ENCODE measurements around the gene MCUB. TPM values are rescaled to one million over a fixed set of nuclear protein-coding genes. Genes with fewer than 3 reads are reported as not detected.

MCUB gene
- total RNA-seq, 1 donor from 2014 or later, result 37.1 TPM

- peaks cover 34% of the 10 kb centered on the region for H3K36me3 Mint-ChIP-seq (ENCODE audit: low read depth)
- no peaks in the 10 kb centered on the region for H3K27me3 Mint-ChIP-seq (ENCODE audit: low read depth)
- intact Hi-C loops (cut with micrococcal nuclease), result no loop called here
- no peak overlapping the region for H3K4me3 Mint-ChIP-seq (ENCODE audit: low read depth)
- H3K9me3 Mint-ChIP-seq, result peaks cover 20% of the 10 kb centered on the region
- DNase-seq (ENCODE audit: low spot score), result no peak
- no peak overlapping the region for H3K27ac Mint-ChIP-seq
- H3K4me1 Mint-ChIP-seq (ENCODE audit: low read depth), result peaks cover 2% of the 10 kb centered on the region
Observed at GRCh38 chr4:109614015-109614414, 54.0 kb downstream of the MCUB start.

DNA sequence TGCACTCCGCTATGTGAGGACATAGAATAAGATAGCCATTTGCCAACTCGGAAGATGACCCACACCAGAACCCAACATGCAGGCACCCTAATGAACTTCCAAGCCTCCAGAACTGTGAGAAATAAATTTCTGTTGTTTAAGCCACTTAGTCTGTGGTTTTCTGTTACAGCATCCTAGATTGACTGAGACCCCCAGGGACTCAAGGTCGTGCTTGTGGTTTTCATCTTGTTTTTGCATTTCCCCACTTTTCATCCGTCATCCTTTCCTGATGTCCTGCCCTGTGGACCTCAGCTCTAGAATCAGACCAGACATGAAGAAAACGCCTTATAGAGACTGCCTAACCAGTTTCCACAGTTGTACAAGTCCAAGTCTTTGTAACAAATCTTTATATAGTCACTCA, 54.4 kb downstream of the MCUB start:
- intact Hi-C loops (cut with micrococcal nuclease), result no loop called here
- Mint-ChIP-seq H3K36me3 (ENCODE audit: low read depth) (peaks cover 29% of the 10 kb centered on the region), H3K27ac (no peak overlapping the region), H3K4me1 (ENCODE audit: low read depth) (peaks cover 2% of the 10 kb centered on the region), H3K9me3 (peaks cover 17% of the 10 kb centered on the region), H3K4me3 (ENCODE audit: low read depth) (no peak overlapping the region), H3K27me3 (ENCODE audit: low read depth) (no peaks in the 10 kb centered on the region)
- no peak for DNase-seq (ENCODE audit: low spot score)

DNA sequence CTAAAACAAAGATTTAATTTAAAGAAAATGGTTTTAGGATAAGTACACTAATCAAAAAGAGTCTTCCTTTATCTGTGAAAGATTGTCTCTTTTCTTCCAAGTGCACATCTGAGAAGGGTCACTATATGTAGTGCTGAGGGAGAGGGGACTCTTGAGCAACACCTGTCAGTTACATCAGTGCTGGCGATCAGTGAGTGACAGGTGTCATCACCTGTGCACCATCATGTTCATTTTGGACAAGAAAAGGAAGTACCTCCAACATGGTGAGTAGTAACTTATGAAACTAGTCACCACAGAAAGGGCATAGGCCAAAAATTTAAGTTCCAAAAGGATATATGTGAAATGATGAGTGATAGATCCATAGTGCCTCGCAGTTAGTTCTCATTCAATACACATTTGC, 55.7 kb downstream of the MCUB start:
- peaks cover 8% of the 10 kb centered on the region for H3K9me3 Mint-ChIP-seq
- H3K36me3 Mint-ChIP-seq (ENCODE audit: low read depth), result peaks cover 16% of the 10 kb centered on the region
- H3K4me1 Mint-ChIP-seq (ENCODE audit: low read depth), result peaks cover 2% of the 10 kb centered on the region
- no peaks in the 10 kb centered on the region for H3K27me3 Mint-ChIP-seq (ENCODE audit: low read depth)
- intact Hi-C loops (cut with micrococcal nuclease), result no loop called here
- H3K27ac Mint-ChIP-seq, result no peak overlapping the region
- no peak overlapping the region for H3K4me3 Mint-ChIP-seq (ENCODE audit: low read depth)
- no peak for DNase-seq (ENCODE audit: low spot score)

DNA sequence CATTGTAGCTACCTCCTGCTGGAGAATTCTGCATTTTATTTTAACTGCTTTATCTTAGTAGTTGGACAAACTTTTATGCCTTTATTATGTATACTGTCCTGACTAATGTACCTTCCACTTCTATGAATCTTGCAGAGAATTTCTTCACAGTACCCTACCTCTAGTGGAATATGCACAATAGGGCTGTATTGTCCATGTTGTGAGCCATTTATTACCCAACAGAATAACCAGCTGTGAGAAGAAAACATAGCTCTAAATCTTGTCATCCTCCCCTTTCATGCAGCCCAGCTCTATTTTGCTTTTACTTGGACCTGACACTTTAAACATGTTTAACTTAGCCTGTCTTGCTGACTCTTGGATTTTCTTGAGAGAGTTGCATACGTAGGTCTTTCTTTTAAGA, 56.2 kb downstream of the MCUB start:
- peaks cover 2% of the 10 kb centered on the region for H3K4me1 Mint-ChIP-seq (ENCODE audit: low read depth)
- no peak overlapping the region for H3K4me3 Mint-ChIP-seq (ENCODE audit: low read depth)
- no peaks in the 10 kb centered on the region for H3K27me3 Mint-ChIP-seq (ENCODE audit: low read depth)
- H3K27ac Mint-ChIP-seq, result no peak overlapping the region
- intact Hi-C loops (cut with micrococcal nuclease), result no loop called here
- no peak for DNase-seq (ENCODE audit: low spot score)
- peaks cover 5% of the 10 kb centered on the region for H3K9me3 Mint-ChIP-seq
- peaks cover 12% of the 10 kb centered on the region for H3K36me3 Mint-ChIP-seq (ENCODE audit: low read depth)

GRCh38 chr4:109622626-109623025, 62.6 kb downstream of the MCUB start:
- Mint-ChIP-seq H3K36me3 (ENCODE audit: low read depth) (peaks cover 7% of the 10 kb centered on the region), H3K9me3 (no peaks in the 10 kb centered on the region), H3K4me1 (ENCODE audit: low read depth) (no peaks in the 10 kb centered on the region), H3K27ac (no peak overlapping the region), H3K4me3 (ENCODE audit: low read depth) (no peak overlapping the region), H3K27me3 (ENCODE audit: low read depth) (no peaks in the 10 kb centered on the region)
- intact Hi-C loops (cut with micrococcal nuclease), result no loop called here
- no peak for DNase-seq (ENCODE audit: low spot score)

DNA sequence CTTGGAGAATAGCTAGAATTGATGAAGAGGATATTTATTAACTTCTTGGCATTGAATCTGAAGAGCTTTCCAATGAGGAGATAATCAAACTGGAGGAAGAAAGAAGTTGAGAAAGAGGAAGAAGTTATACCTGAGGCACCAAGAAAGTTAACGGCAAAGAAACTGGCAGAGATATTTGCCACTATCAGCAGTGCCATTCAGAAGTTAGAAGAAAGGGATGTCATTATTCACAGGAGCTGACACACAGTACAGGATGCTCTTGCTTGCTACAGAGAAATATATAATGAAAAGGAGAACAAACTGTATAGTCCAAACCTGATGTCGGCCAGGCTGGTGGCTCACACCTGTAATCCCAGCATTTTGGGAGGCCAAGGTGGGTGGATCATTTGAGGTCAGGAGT, 64.5 kb downstream of the MCUB start:
- Mint-ChIP-seq H3K27ac (no peak overlapping the region), H3K27me3 (ENCODE audit: low read depth) (no peaks in the 10 kb centered on the region), H3K4me3 (ENCODE audit: low read depth) (no peak overlapping the region), H3K36me3 (ENCODE audit: low read depth) (peaks cover 7% of the 10 kb centered on the region), H3K9me3 (no peaks in the 10 kb centered on the region), H3K4me1 (ENCODE audit: low read depth) (peaks cover 2% of the 10 kb centered on the region)
- intact Hi-C loops (cut with micrococcal nuclease), result no loop called here
- DNase-seq (ENCODE audit: low spot score), result no peak

- Mint-ChIP-seq H3K27me3 (ENCODE audit: low read depth) (no peaks in the 10 kb centered on the region), H3K4me3 (ENCODE audit: low read depth) (no peak overlapping the region)
Observed at GRCh38 chr4:109627361-109627760, 67.3 kb downstream of the MCUB start.

GRCh38 chr4:109629775-109630174, 69.7 kb downstream of the MCUB start:
- peaks cover 8% of the 10 kb centered on the region for H3K4me1 Mint-ChIP-seq (ENCODE audit: low read depth)
- intact Hi-C loops (cut with micrococcal nuclease), result no loop called here
- H3K27ac Mint-ChIP-seq, result no peak overlapping the region
- H3K36me3 Mint-ChIP-seq (ENCODE audit: low read depth), result peaks cover 13% of the 10 kb centered on the region
- H3K9me3 Mint-ChIP-seq, result no peaks in the 10 kb centered on the region
- no peaks in the 10 kb centered on the region for H3K27me3 Mint-ChIP-seq (ENCODE audit: low read depth)
- H3K4me3 Mint-ChIP-seq (ENCODE audit: low read depth), result no peak overlapping the region
- DNase-seq (ENCODE audit: low spot score), result no peak

More at GRCh38 chr4:109627361-109627760, 67.3 kb downstream of the MCUB start:
- H3K4me1 Mint-ChIP-seq (ENCODE audit: low read depth), result peaks cover 8% of the 10 kb centered on the region
- no peaks in the 10 kb centered on the region for H3K9me3 Mint-ChIP-seq
- intact Hi-C loops (cut with micrococcal nuclease), result no loop called here
- no peak overlapping the region for H3K27ac Mint-ChIP-seq
- H3K36me3 Mint-ChIP-seq (ENCODE audit: low read depth), result peaks cover 13% of the 10 kb centered on the region
- no peak for DNase-seq (ENCODE audit: low spot score)

DNA sequence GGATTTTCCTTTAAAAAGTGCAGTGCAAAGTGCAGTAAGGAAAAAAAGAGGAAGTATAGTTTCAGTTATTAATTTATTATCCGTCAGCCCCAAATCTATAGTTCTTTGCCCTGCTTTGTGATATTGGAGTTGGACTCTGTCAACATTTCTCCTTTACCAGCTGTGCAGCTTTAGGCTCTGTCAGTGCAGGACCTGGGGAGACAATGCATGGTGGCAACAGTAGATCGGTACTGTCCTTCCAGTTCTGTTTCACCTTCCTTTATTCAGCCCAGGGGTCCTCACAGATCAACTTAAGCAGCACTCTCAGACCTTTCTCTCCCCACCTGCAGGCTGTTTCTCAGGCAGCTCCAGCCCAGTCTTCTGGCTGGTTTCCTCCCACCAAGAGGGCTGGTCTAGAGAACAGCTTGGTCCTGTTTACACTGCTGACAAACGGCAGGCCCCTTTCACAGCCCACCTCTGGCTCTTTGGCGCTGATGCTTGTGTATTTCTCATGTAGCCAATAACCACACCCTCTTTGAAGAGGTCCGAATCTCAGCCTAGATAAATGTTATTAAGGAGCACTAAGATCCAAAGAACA, 71.6 kb downstream of the MCUB start:
- H3K4me1 Mint-ChIP-seq (ENCODE audit: low read depth), result peaks cover 8% of the 10 kb centered on the region
- peaks cover 22% of the 10 kb centered on the region for H3K36me3 Mint-ChIP-seq (ENCODE audit: low read depth)
- no peak overlapping the region for H3K27ac Mint-ChIP-seq
- H3K4me3 Mint-ChIP-seq (ENCODE audit: low read depth), result no peak overlapping the region
- intact Hi-C loops (cut with micrococcal nuclease), result no loop called here
- no peak for DNase-seq (ENCODE audit: low spot score)
- no peaks in the 10 kb centered on the region for H3K27me3 Mint-ChIP-seq (ENCODE audit: low read depth)
- H3K9me3 Mint-ChIP-seq, result peaks cover under 1% of the 10 kb centered on the region

DNA sequence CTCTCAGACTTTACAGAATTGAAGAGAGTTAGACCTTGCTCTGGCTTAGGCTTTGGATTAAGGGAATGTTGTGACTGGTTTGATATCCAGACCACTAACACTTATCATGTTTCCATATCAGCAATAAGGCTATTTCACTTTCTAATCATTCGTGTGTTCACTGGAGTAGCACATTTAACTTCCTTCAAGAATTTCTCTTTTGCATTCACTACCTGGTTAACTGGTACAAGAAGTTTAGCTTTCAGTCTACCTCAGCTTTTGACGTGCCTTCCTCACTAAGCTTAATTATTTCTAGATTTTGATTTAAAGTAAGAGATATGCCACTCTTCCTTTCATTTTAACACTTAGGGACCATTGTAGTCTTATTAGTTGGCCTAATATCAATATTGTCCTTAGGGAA, 80.6 kb downstream of the MCUB start:
- intact Hi-C loops (cut with micrococcal nuclease), result no loop called here
- Mint-ChIP-seq H3K27me3 (ENCODE audit: low read depth) (no peaks in the 10 kb centered on the region), H3K4me1 (ENCODE audit: low read depth) (peaks cover 10% of the 10 kb centered on the region), H3K27ac (no peak overlapping the region), H3K4me3 (ENCODE audit: low read depth) (no peak overlapping the region), H3K9me3 (peaks cover 13% of the 10 kb centered on the region), H3K36me3 (ENCODE audit: low read depth) (peaks cover 20% of the 10 kb centered on the region)
- DNase-seq (ENCODE audit: low spot score), result no peak

DNA sequence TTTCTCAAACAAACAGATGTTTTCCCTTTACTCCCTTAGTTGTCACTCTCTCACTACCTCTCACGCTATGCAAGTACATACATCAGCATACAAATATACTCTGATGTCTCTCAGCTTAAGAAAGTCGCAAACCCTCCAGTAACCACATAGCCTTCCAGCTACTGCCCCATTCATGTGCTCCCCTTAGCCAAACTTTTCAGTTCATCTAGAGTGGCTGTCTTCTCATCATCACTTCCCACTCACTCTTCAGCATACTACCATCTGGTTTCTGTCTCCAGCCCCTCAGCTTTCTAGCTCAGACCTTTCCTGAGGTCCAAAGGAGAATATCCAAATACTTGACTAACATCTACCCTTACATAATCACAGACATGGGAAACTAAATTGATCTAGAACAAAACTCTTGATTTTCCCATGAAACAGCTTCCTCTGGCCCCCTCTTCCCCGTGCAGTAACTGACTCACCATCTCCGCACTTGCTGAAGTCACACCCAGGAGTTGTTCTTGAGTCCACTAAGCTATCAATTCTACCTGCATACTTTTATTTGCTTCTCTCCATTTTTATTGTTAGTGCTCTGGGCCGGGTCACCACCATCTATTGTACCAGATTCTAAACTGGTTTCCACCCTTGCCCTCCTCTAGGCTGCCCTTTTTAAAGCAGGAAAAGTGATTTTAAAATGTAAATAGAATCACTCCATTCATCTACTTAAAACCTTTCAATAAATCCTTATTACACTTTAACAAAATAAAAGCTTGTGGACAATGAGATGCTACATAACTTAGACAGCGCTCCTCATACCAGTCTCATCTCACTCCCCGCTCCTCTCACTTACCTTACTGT, 86.0 kb downstream of the MCUB start:
- no peak for DNase-seq (ENCODE audit: low spot score)
- intact Hi-C loops (cut with micrococcal nuclease), result loop anchor here (5.0 kb wide), 2 partner anchors 69 to 214 kb away; partner anchors contain the start of gene SEC24B
- no peaks in the 10 kb centered on the region for H3K27me3 Mint-ChIP-seq (ENCODE audit: low read depth)

DNA sequence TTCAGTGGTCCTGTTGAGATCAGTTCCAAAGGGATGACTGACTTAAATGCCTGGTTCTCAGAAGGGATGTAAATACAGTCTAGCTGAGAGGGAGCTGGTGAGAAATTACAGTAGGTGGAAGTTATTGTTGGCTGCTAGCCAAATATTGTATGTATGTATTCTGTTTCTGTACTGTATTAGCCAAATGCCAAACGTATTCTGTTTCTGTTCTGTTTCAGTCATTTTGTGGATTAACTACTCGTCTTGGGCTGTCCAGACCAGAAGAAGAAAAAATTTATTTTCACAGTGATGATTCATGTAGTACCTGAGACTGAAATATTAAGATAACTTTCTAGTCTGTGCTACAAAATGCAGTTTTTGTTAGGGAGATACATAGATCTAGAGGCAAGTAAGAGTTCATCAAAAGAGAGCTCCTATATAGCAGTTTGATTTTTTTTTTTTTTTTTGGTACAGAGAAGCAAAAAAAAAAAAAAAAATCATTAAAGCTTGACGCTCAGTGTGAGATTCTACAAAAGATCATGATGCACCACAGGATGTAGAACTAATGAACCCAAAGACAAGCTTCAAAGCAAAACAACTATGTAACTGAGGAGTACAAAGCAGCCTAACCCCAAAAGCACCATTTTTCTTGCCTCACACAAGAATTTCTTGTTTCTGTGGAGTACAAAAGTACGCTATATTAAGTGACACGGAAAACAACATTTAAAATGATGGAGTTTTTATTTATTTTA, 88.4 kb downstream of the MCUB start:
- H3K9me3 Mint-ChIP-seq, result peaks cover 18% of the 10 kb centered on the region
- no peaks in the 10 kb centered on the region for H3K27me3 Mint-ChIP-seq (ENCODE audit: low read depth)
- DNase-seq (ENCODE audit: low spot score), result no peak
- H3K4me1 Mint-ChIP-seq (ENCODE audit: low read depth), result peaks cover 27% of the 10 kb centered on the region
- H3K36me3 Mint-ChIP-seq (ENCODE audit: low read depth), result peaks cover 26% of the 10 kb centered on the region
- H3K4me3 Mint-ChIP-seq (ENCODE audit: low read depth), result peak overlapping the region; percentile 44
- peak overlapping the region; percentile 82 for H3K27ac Mint-ChIP-seq
- intact Hi-C loops (cut with micrococcal nuclease), result loop anchor here (2.0 to 5.0 kb wide), 3 partner anchors 71 to 216 kb away; partner anchors contain the start of genes MCUB and SEC24B

More for the DNA sequence above, 86.0 kb downstream of the MCUB start:
- Mint-ChIP-seq H3K9me3 (peaks cover 11% of the 10 kb centered on the region), H3K27ac (no peak overlapping the region), H3K4me3 (ENCODE audit: low read depth) (no peak overlapping the region), H3K4me1 (ENCODE audit: low read depth) (peaks cover 30% of the 10 kb centered on the region), H3K36me3 (ENCODE audit: low read depth) (peaks cover 8% of the 10 kb centered on the region)

All from activated T-helper 2 cell treated with anti-CD3 and anti-CD28 coated beads, Interferon-gamma antibody, Interleukin-2, Interleukin-4, amounts not matched to agents 10 μg/mL and 5 μg/mL and 100 μg/mL, durations not matched to agents 14 hours and 24 hours and 36 hours (primary cell).